Metanephros (tissue), 2 donors: ENCODE measurements around the gene TMLHE. TPM values are rescaled to one million over a fixed set of nuclear protein-coding genes. Genes with fewer than 3 reads are reported as not detected.

Source experiments
- small RNA-seq: library from RNA; depleted of rRNA; stranded (forward); fragments of <200 nt; gene quantifications from one replicate; pipeline ENCODE3, GENCODE V24; 2014; ENCODE audit warnings: low replicate concordance
- total RNA-seq: library from RNA; depleted of rRNA; stranded (reverse); fragments of >200 nt; gene quantifications from one replicate; pipeline ENCODE4 v1.2.3, GENCODE V29; 2014

TMLHE gene, protein sequence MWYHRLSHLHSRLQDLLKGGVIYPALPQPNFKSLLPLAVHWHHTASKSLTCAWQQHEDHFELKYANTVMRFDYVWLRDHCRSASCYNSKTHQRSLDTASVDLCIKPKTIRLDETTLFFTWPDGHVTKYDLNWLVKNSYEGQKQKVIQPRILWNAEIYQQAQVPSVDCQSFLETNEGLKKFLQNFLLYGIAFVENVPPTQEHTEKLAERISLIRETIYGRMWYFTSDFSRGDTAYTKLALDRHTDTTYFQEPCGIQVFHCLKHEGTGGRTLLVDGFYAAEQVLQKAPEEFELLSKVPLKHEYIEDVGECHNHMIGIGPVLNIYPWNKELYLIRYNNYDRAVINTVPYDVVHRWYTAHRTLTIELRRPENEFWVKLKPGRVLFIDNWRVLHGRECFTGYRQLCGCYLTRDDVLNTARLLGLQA
- total RNA-seq: 30.0 TPM

DNA sequence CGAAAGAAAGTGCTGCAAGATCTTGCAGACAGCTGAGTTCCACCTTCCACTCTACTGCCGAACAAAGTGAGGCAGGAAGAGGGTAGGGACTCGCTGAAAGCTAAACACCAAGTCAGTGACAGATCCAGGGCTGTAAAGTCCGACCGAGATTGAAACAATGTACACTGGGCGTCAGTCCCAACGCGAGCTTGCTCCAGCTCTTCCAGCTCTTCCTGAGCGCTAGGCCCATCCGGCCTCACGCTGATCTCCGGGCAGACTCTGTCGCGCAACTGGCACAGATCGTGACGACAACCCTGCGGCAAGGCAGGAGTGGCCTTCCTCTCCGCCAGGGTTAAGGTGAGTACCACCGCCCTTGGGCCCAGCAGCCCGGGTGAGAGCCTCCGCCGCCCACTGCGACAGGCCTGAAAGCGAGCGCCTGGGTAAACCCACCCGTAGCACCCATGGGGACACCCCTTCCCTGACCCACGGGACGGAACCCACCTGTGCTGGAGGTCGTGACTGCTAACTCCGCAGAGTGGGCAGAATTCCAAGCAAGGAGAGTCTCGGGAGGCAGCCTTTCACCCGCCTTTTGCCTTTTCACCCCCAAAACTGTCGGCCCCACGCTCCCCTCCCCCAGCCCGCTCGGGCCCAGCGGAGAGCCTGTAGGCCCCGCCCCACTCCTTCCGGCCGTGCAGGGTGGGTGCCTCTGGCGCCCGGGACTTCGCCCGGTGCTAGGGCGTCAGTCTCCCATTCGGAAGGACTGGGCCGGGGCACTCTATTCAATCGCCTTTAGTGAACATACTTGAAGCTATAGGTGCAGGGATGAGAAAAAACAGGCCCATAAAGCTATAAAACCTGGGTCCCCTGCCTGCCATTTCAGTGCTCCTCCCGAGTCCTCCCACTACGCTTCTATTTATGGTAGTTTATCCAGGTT is at the start of gene TMLHE, which contains the start of gene SPRY3:
TSS of gene TMLHE (minus strand) at position 641 of the 913 bp plus-strand sequence. CDS start 67,676 bp downstream, outside the sequence.
TSS of gene SPRY3 (plus strand) at position 275 of the 913 bp plus-strand sequence.

DNA sequence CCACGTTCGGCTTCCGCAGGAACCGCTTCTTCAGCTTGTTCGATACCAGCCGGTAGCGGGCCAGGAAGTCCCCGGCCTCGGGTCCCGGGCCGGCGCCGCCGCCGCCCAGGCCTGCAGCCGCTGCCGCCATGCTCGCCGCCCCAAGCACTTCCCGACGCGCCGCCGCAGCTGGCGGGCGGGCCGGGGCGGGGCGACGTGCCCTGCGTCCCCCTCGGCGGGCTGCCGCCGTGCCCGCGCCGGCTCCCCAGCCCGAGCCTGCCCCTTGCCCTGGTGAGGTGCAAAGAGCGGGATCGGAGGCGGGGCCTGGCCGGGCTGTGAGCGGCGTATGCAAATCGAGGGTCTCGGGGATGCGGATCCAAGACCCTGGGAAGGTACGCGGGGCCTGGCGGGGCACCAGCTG is 154.3 kb downstream of the TMLHE start, which contains the start of gene F8A3:
TSS of gene F8A3 (minus strand) at position 150 of the 400 bp plus-strand sequence. CDS start at position 130, 20 bp downstream.

Small RNAs within 50 kb of the gene (small RNA-seq; reads per million reads assigned to genes)
- not detected for gene MIR1184-3

Other genes with a start within 250 kb of the TMLHE start
- gene F8A2, start 230.9 kb downstream of the TMLHE start, total RNA-seq: not detected
- 5.4 TPM for gene F8A3, start 154.3 kb downstream of the TMLHE start, total RNA-seq
- gene SPRY3, start 366 bp downstream of the TMLHE start, total RNA-seq: 1.8 TPM